LNCAP (cell line): ENCODE results near the gene PMPCB.

ENCODE experiments used
- CTCF ChIP-seq: fragments of 450-650 bp; IDR thresholded peaks from 2 replicates; pipeline ENCODE4 v1.5.1; 2017; ENCODE audit warnings: mild to moderate bottlenecking

The PMPCB gene

GRCh38 chr7:103343758-103344452 lies 46.7 kb downstream of the PMPCB start:
- TF ChIP-seq CTCF, result no peak

GRCh38 chr7:103344453-103345149 lies 47.4 kb downstream of the PMPCB start, which contains the start of gene DNAJC2:
TSS of gene DNAJC2 (minus strand) at chr7:103344767. CDS start at chr7:103344622, 145 bp downstream.
- no peak for TF ChIP-seq CTCF

GRCh38 chr7:103346396-103346795 lies 49.2 kb downstream of the PMPCB start:
- no peak for TF ChIP-seq CTCF

GRCh38 chr7:103347507-103348267 lies 50.5 kb downstream of the PMPCB start, which contains the start of gene PSMC2:
TSS of gene PSMC2 (plus strand) at chr7:103347643. CDS start at chr7:103347712, 69 bp downstream.
- TF ChIP-seq CTCF, result no peak

GRCh38 chr7:103348452-103348851 lies 51.2 kb downstream of the PMPCB start:
- no peak for TF ChIP-seq CTCF

DNA sequence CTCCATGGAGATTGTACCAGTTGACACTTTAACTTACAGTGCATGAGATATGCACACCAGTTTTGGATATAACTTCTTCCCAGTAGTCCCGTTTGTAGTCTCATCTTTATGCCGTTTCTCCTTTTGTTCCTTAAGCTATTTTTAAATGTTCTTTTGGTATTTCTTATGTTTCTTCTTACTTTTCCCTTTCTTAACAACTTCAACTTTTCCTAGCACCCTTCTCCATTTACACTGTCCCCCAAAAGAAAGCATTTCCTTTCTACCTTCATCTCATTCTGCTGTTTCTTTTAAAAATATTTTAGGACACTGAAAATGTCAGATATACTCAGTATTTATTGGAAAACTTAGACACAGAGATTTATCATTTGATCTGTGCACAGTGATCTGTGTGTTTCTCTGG lies 51.7 kb downstream of the PMPCB start:
- TF ChIP-seq CTCF, result no peak

- TF ChIP-seq CTCF, result no peak
These were observed 52.6 kb downstream of the PMPCB start for GRCh38 chr7:103349805-103350204.
